ENCODE data around the gene DOCK8.

DOCK8 gene

GRCh38 chr9:270657-271237, 56.1 kb downstream of the DOCK8 start:
- no peak for DNase-seq

GRCh38 chr9:272251-273213, 57.9 kb downstream of the DOCK8 start:
- no peak for DNase-seq

GRCh38 chr9:274406-274805, 59.7 kb downstream of the DOCK8 start:
- DNase-seq: no peak

DNA sequence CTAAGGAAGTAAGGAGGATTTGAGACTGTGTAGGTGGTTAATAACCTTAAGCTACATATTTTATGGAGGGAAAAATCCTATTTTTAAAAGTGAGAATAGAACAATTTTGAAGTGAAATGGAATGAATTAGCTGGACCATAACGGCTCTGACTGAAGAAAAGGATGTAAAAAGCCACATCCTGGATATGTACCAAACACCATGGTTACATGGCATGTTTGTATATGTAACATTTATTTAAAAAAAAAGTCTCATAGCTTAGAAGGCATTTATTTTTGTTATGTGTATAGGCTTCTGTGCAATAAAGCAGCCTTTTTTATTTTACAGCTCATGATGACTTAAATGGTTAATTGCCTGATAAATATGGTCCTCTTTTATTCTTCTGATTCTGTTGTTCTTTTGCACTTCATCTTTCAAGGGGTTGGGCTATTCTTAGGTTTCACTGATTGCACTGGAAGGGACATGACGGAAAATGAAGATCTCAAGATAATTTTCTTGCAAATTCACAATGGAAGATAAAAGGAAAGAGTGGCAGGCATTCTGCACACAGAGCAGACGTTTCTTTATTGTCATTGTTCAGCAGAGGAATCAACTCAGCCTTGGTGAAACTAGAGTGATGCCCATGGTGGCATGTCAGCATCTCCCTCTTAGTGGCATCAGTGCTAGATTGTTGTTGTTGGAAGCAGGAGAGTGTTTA, 63.1 kb downstream of the DOCK8 start:
- DNase-seq: no peak

DNA sequence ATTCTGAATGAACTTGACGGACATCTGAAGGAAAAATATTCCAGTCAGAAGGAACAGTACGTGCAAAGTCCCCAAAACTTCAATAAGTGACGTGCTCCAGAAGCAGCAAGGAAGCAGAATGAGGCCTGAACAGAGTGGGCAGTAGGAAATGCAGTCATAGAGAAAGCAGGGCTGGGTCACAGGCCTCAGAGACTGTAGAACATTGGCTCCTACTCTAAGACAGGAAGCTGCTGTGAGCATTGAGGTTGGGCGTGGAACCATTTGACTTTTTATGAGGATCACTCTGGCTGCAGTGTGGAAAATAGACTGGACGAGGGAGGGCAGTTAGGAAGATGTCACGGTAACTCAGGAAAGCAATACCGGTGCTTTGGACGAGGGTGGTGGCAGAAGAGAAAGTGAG, 64.0 kb downstream of the DOCK8 start:
- DNase-seq: no peak

DNA sequence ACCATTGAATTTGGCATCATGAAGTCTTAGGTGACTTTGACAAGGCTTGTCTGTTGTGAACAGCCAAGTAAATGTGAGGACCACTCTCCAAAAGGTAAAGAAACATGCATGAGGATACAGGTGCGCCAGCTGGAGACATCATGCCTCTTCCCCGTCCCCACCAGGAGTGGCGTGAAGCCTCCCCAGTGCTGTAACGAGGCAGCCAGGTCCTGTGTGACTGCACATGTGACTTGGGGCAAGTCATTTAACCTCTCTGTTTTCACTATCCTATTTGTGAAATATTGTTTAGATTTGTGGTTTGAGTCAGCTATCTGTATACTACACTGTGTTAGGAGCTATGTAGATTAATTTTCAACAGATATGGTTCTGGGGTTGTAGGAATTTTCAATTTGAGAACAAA, 65.0 kb downstream of the DOCK8 start:
- DNase-seq: no peak

GRCh38 chr9:281741-282645, 67.3 kb downstream of the DOCK8 start:
- DNase-seq: no peak

GRCh38 chr9:286071-286740, 71.5 kb downstream of the DOCK8 start:
- DNase-seq: no peak

DNA sequence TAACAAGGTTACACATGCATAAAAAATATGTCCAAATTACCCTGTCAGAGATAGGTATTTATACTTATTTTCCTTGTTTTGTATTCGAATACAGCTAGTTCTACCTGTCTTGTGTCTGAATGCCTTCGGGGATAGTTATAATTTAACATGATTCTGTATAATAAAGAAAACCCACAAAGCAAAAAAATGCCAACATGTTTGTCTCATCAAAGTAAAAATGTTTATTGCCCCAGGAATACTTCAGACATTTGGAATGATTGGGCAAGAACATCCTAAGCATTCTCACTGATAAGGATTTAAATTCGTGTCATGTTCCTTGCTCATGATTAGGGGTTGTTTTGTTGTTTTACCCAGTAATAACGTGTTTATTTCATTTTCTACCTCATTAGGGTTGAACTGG, 74.5 kb downstream of the DOCK8 start:
- no peak for DNase-seq

DNA sequence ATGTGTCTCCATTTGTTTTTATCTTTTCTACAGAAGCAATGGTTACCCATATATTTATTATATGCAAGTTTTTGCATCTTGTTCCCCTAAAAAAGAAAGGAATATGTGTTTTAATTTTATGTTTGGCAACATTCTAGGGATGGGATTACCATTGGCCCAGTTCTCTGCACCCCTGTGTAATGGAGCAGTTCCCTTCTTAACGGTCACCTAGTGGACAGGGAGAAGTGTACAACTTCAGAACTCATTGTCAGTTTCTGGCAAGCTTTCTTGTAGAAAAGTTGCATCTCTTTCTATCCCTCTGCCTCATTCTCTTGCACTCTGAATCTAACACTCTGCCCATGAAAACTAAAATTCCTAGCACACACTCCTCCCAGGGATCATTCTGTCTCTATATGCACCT, 78.2 kb downstream of the DOCK8 start:
- DNase-seq: no peak

DNA sequence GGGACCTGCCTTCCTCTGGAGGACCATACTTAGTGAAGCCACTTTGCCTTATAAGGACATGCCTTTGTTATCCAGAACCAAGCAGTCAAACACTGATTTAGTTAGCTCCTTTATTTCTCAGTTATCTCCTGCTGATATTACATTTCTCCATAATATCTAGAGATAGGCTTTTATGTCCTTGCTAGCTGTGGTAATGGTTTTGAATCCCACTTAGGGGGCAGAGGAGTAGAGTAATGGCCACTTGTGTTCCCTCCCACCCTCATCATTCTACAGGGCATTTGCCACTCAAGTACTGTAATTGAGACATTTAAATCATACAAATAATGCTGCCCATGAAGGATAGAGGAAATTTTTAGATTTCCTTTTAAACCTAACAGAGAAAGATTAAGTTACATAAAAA, 80.9 kb downstream of the DOCK8 start:
- DNase-seq: no peak

DNA sequence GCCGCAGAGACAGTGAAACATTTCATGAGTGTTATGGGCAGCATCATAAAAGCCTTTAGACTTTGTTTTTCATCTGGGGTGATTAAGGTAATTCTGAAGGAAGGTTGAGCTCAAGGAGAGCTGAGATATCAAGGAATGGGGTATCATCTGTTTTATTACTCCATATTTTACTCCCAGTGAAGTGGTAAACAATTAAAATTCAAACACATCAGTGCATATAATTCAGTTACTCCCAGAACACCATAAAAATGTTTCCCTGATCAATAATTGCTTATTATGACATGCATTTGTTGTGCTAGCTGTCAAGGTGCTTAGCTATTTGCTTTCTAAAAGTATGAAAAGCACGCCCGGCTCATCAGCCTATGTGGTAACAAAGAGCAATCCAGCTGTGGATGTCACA, 81.7 kb downstream of the DOCK8 start:
- no peak for DNase-seq

DNA sequence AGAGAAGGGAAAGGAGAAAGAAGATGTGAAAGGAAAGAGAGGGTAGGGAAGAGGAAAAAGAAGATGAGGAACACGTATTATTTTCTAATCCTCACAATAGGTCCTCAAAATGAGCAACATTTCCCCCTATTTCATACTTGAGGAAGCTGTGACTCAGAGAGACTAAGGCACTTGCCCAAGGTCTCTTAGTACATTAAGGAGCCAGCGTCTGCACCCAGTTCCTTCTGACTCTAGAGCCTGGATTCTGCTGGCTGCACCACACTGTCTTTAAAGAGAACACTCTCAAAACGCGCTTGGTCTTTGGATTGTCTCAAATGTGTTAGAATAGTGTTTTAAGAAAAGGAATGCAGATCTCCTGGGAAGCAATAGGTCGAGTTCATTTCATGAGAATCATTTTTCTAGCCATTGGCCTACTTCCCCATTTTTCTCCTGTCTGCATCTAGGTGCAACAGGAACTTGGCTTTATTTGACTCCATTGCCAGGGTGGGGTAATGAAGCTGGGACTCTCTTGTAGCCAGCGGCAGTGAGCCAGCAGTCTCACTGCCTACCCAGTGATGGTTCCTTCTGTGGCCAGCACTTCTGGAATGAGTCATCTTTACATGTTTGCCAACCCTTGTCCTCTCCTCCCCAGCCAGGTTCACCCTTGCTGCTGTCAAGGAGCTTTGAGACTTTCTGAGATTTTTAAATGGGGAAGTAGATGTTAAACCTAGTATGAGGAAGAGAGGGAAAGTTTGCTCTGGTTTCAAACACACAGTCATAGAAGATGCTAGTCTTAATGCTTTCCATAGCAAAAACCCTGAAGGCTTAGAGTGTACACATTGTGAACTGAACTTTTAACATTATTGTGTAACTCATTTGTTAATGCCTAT, 82.7 kb downstream of the DOCK8 start:
- no peak for DNase-seq

- no peak for DNase-seq
Measured at GRCh38 chr9:303502-303901, 88.8 kb downstream of the DOCK8 start.

DNA sequence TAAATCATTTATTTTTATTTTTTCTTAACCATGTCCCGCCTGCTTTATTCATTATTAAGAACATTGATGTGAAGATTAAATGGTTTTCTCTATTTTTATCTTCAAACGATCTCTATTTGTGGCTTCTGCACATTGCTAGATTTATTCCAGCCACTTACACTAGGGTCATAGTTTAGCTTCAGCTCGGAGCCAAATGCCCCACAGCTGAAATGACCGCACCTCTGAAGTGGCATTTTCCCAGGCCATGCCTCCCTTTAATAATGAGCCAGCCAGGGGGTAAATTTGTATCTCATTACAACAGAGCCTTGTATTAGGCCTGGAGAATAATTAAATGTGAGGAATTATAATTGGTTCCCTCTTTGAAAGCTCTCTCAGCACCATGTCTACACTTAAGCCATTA, 89.4 kb downstream of the DOCK8 start:
- no peak for DNase-seq

GRCh38 chr9:304519-305185, 90.0 kb downstream of the DOCK8 start:
- DNase-seq: no peak

- DNase-seq: no peak
Measured at GRCh38 chr9:306907-307306, 92.2 kb downstream of the DOCK8 start.

GRCh38 chr9:311841-312240, 97.2 kb downstream of the DOCK8 start:
- no peak for DNase-seq

- no peak for DNase-seq
Measured at GRCh38 chr9:312596-313320, 98.1 kb downstream of the DOCK8 start.

DNA sequence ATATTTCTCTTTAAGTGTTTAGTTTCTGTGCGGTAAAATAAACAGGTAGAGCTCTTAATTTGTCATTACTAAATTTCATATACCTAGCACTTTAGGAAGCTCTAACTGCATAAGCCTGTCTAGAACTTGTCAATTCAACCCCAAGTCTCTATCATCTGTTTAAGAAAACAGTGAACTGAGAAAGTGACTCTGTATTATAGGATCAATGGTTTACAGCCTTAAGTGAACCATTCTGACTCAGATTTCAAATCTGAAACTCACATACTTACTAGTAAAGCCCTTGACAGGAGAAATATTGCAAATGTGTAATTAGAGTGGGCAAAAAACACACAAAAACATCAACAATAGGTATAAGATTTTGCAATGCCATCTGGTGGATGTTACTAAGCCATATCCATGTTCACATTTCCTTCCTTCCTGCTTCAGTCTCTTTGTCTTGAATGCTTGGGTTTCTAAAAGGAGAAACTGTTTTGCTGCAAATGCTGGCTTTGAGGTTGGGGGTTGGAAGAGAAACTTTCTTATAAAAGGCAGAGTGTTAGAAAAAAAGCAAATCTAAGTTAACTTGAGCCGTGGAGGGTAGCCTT, 101.8 kb downstream of the DOCK8 start:
- DNase-seq: peak; percentile 22
